ENCODE data around the gene RALB.
"Not testable (repeated sequence)": the region's sequence is repeated elsewhere in the genome, so short reads cannot be mapped to it uniquely, and the experiment has no call there.

Gene RALB

GRCh38 chr2:120319123-120319522, 66.5 kb downstream of the RALB start:
- no peak for DNase-seq

GRCh38 chr2:120319686-120320317, 67.2 kb downstream of the RALB start:
- DNase-seq = no peak

- DNase-seq = no peak
Observed at GRCh38 chr2:120320318-120320851, 67.7 kb downstream of the RALB start.

- DNase-seq = not testable (repeated sequence)
Observed at GRCh38 chr2:120320887-120321556, 68.4 kb downstream of the RALB start.

GRCh38 chr2:120321721-120322284, 69.2 kb downstream of the RALB start:
- DNase-seq = no peak

- no peak for DNase-seq
Observed at GRCh38 chr2:120322329-120322728, 69.7 kb downstream of the RALB start.

- DNase-seq = no peak
Observed at GRCh38 chr2:120323214-120323613, 70.6 kb downstream of the RALB start.

GRCh38 chr2:120323807-120324399, 71.3 kb downstream of the RALB start:
- DNase-seq = no peak

- no peak for DNase-seq
Observed at GRCh38 chr2:120324933-120325332, 72.3 kb downstream of the RALB start.

- DNase-seq = no peak
Observed at GRCh38 chr2:120326066-120326465, 73.4 kb downstream of the RALB start.

GRCh38 chr2:120330946-120331822, 78.5 kb downstream of the RALB start:
- DNase-seq = no peak

- no peak for DNase-seq
Observed at GRCh38 chr2:120331903-120332302, 79.3 kb downstream of the RALB start.

GRCh38 chr2:120332384-120332783, 79.7 kb downstream of the RALB start:
- DNase-seq = no peak

- no peak for DNase-seq
Observed at GRCh38 chr2:120334068-120334467, 81.4 kb downstream of the RALB start.

GRCh38 chr2:120336749-120337148, 84.1 kb downstream of the RALB start:
- no peak for DNase-seq

- no peak for DNase-seq
Observed at GRCh38 chr2:120338015-120338414, 85.4 kb downstream of the RALB start.

GRCh38 chr2:120341977-120342376, 89.3 kb downstream of the RALB start:
- DNase-seq = no peak

GRCh38 chr2:120342446-120342845, 89.8 kb downstream of the RALB start:
- no peak for DNase-seq

- no peak for DNase-seq
Observed at GRCh38 chr2:120343100-120343432, 90.4 kb downstream of the RALB start.

- peak; percentile 16 for DNase-seq
Observed at GRCh38 chr2:120343433-120344105, 90.9 kb downstream of the RALB start.
